Embryonic facial prominence (tissue), 1 donor: ENCODE measurements around the gene PIK3C2A.
"Not testable (repeated sequence)": the region's sequence is repeated elsewhere in the genome, so short reads cannot be mapped to it uniquely, and the experiment has no call there.

Experiments used
- DNase-seq: peaks from one replicate; pipeline ENCODE4 v3.0.0-alpha.2; 2016; ENCODE audit errors: extremely low spot score

PIK3C2A gene, protein sequence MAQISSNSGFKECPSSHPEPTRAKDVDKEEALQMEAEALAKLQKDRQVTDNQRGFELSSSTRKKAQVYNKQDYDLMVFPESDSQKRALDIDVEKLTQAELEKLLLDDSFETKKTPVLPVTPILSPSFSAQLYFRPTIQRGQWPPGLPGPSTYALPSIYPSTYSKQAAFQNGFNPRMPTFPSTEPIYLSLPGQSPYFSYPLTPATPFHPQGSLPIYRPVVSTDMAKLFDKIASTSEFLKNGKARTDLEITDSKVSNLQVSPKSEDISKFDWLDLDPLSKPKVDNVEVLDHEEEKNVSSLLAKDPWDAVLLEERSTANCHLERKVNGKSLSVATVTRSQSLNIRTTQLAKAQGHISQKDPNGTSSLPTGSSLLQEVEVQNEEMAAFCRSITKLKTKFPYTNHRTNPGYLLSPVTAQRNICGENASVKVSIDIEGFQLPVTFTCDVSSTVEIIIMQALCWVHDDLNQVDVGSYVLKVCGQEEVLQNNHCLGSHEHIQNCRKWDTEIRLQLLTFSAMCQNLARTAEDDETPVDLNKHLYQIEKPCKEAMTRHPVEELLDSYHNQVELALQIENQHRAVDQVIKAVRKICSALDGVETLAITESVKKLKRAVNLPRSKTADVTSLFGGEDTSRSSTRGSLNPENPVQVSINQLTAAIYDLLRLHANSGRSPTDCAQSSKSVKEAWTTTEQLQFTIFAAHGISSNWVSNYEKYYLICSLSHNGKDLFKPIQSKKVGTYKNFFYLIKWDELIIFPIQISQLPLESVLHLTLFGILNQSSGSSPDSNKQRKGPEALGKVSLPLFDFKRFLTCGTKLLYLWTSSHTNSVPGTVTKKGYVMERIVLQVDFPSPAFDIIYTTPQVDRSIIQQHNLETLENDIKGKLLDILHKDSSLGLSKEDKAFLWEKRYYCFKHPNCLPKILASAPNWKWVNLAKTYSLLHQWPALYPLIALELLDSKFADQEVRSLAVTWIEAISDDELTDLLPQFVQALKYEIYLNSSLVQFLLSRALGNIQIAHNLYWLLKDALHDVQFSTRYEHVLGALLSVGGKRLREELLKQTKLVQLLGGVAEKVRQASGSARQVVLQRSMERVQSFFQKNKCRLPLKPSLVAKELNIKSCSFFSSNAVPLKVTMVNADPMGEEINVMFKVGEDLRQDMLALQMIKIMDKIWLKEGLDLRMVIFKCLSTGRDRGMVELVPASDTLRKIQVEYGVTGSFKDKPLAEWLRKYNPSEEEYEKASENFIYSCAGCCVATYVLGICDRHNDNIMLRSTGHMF (N-terminal part only)

DNA sequence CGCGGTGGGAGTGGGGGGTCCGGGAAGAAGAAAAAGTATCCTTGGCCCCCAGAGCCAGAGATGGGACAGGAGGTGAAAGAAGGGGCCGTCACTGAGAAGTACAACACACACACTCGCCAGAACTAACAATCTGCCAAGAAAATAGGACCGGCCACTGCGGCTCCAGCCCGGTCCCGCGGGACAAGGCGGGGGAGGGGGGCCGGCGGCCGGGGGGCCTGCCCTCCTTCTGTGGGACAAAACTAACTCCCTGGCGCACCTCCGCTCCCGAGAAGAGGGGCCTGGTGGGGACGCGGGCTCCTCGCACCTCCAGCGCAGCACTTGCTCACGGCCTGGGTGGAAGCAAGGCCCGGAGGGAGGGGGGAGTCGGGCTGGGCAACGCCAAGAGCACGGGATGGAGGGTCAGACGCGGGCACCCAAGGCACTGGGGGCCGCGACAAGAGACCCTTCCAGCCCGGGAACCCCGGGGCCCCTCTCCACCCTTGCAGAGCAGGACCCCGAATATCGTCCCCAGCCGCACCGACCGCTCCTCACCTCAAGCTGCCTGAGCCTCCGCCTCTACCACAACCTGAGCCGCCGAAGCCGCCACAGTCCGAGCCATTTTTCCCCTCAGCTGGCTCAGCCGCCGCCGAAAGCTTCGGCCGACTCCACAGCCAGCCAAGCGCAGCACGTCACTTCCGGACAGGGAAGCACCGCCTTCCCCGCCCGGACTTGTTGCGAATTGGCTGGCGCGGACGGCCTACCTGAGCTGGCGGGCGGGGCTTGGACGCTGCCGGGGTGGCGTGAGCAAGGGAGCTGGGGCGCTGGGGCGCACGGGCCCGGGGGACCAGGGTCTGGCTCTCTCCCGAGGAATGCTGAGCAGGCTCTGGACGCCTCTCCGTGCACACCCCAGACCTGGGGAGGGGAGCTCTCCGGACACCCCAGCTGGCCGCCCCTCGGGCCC, at the start of gene PIK3C2A:
TSS of gene PIK3C2A (minus strand) at position 670 of the 940 bp plus-strand sequence. CDS start 38,245 bp downstream, outside the sequence.
- DNase-seq: peak; percentile 93

DNA sequence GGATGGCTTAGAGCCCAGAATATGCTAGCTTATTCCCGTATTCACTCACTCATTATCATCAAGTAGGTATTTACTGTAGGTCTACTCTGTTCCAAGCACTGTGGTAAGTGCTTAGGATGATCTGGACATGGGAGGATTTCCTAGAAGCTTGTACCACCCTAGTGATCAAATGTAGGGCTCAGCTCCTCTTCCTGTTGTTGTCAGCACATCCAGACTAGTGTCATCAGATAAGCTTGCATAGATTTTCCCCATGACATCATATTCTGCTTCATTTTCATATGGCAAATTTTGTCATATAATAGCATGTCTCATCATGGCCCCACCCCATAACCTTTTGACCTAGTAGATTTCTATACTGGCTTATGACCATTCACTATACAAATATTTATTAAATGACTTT, 49.4 kb upstream of the PIK3C2A start:
- DNase-seq: no peak

DNA sequence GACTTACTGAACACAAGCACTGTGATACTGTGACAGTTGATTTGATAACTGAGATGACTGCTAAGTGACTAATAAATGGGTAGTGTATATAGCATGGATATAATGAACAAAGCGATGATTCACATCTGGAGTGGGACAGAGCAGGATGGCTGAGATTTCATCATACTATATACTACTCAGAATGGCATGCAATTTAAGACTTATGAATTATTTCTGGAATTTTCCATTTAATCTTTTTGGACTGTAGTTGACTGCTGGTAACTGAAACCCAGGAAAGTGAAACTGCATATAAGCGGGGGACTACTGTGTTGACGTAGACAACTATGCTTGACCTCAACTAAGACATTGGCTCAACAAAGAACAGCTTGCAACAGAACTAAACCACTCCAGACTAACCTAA, 48.7 kb upstream of the PIK3C2A start:
- no peak for DNase-seq

DNA sequence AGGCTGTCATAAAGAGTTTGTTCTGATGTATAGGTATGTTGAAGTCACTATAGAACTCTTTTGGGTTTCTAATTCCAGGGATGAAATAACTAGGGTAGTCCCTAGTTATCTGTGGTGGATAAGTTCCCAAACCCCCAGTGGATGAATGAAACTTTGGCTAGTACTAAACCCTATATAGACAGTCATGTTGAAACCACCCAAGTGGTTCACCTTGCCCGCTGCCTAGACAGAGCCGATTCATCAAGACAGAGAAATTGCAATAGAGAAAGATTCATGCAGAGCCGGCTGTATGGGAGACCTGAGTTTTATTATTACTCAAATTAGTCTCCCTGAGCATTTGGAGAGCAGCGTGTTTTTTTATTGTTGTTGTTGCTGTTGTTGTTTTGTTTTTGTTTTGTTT, 44.9 kb upstream of the PIK3C2A start:
- no peak for DNase-seq

DNA sequence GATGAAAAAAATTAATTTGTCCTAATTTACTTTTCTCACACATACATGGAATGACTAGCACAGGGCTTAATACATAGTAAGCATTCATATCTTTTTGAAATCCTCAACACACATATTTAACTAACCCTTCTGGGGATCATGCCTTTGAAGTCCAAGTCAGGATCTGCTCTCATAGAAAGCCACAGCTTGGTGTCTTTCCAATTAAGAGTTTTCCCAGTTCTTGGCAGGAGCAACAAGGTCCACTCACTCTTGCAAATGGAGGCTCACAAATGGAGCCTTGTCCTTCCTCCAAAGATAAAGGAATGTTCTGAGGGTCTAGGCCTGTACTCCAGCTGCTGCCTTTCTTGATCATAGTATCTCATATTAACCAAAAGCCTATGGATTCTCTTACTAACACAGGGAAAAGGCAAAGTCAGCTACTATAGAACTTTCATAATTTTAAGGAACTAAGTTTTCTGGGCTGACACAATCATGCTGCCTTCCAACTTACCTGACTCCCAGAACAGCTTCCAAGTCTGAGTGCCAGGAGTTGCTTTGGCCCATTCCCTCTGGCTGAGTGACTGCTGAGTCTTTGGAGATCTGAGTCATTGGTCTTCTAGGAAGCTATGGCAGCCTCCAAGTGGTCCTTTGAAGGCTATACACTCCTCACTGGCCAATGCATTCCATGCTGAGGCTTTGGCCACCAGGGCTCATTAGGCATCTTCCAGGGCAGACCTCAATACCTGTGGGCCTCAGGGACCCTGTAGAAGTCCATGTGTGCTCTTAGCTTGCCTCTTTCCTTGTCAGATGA, 43.0 kb upstream of the PIK3C2A start:
- DNase-seq: no peak

DNA sequence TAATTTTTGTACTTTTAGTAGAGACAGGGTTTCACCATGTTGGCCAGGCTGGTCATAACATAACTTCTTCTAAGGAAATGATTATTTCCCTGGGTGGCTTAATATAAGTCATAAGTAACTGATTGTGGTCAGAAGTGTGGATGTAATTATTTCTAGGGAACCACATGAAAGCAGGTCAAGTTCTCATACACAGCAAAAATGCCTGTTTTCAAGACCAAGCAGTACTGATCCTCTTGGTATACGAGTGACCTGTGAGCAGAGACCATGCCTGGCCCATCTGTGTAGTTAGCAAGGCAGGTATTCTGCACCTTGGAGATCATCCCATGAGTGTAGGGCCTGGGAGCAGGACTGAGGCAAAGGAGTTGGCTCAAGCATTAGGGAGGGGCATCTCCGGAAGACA, 36.3 kb upstream of the PIK3C2A start:
- no peak for DNase-seq

DNA sequence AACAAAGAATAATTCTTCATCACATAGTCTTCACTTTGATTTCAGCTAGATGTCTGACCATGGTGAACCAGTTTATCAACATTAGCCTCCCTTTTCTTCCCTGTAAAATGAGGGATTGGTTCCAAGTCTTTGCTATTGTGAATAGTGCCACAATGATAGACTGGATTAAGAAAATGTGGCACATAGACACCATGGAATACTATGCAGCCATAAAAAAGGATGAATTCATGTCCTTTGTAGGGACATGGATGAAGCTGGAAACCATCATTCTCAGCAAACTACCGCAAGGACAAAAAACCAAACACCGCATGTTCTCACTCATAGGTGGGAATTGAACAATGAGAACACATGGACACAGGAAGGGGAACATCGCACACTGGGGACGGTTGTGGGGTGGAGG, 35.2 kb upstream of the PIK3C2A start:
- not testable (repeated sequence) for DNase-seq

DNA sequence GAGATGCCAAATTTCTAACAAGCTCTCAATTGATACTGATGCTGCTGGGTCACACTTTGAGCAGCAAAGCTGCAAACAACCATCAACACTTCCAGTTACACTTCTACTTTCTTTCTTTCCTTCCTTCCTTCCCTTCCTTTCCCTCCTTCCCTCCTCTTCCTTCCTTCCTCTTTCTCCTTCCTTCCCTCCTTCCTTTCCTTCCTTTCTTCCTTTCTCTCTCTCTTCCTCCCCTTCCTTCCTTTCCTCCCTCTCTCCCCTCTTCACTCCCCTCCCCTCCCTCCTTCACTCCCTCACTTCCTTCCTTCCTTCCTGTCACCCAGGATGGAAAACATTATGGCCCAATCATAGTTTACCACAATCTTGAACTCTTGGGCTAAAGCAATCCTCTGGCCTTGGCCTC, 33.0 kb upstream of the PIK3C2A start:
- no peak for DNase-seq

DNA sequence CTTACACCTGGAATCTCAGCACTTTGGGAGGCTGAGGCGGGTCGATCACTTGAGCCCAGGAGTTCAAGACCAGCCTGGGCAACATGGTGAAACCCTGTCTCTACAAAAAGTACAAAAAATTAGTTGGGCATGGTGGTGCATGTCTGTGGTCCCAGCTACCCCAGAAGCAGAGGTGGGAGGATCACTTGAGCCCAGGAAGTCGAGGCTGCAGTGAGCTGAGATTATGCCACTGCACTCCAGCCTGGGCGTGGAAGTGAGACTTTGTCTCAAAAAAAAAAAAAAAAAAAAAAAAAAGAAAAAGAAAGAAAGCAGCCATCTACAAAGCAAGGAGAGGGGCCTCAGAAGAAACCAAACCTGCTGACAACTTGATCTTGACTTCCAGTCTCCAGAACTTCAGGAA, 32.1 kb upstream of the PIK3C2A start:
- DNase-seq: not testable (repeated sequence)

DNA sequence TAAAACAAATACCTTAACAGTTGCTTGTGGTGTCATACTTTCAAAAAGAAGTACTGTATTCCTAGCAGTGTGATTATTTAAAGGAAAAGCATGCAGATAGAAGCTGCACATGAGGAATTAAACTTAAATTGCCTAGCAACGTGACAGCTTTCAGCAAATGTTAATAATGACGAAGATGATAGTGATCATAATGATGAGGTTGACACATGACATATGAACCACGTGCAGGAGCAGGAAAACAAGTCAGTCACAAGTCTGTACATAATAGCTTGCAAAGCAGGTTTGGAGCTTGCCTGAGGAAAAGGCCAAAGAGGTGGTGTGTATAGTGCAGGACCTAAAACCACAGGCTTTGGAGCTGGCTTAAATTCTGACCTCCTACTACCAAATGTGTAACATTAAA, 30.6 kb upstream of the PIK3C2A start:
- DNase-seq: no peak

DNA sequence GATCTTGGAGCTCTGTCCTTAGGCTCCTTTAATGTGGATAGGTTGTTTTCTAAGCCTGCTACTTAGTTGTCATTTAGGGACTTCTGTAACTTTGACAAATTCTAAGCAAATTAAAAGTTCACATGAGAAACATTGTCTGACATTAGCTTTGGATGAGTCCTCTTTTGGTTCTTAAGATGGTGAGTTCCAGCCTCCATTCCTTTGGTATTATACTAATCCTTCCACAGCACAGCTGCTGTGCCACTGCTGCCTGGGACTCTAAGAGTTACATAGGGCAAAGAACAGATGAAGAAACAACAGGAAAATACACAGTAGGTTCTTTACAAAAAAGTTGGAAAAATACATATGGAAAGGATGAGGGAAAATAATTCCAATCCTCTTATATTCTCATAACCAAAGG, 25.3 kb upstream of the PIK3C2A start:
- no peak for DNase-seq

DNA sequence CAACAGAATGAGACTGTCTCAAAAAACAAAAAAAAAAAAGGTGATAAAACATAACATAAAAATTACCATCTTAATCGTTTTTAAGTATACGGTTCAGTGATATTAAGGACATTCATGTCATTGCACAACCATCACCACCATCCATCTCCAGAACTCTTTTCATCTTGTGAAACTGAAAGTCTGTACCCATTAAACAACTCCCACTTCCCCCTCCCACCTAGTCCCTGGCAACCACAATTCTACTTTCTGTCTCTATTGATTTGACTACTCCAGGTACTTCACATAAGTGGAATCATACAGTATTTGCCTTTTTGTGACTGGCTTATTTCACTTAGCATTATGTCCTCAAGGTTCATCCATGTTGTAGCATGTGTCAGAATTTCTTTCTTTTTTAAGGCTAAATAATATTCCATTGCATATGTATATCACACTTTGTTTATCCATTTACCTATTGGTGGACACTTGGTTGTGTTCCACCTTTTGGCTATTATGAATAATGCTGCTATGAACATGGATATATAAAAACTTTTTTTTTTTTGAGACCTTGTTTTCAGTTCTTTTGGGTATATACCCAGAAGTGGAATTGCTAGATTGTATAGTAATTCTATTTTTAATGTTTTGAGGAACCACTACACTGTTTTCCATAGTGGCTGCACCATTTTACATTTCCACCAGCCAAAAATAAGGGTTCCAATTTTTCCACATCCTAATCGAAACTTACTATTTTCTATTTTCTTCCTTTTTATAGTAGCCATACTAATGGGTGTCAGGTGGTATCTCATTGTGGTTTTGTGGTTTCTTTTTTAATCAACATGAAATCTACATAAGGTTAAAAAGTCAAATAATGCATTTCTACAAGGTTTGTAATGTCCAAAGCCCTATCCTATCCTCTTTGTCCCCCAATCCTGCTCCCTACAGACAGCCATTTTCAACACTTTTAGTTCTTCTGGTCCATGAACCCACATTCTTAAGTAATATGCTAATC, 23.4 kb upstream of the PIK3C2A start:
- no peak for DNase-seq

DNA sequence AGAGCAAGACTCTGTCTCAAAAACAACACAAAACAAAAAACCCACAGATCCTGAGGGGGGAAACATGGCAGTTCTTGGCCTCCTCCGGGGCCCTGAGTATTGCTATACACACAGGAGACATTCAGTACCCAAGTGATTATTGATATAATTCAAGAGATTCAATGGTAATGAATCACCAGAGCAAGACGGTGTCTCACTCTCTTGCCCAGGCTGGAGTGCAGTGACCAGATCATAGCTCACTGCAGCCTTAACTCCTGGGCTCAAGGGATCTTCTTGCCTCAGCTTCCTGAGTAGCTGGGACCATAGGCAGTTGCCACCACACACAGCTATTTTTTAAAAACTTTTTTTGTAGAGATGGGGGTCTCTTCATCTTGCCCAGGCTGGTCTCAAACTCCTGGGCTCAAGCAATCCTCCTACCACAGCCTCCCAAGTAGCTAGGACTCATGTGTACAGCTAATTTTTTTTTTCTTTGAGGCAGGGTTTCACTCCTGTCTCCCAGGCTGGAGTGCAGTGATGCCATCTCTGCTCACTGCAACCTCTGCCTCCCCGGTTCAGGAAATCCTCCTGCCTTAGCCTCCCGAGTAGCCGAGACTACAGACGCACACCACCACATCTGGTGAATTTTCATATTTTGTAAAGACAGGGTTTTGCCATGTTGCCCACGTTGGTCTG, 21.8 kb upstream of the PIK3C2A start:
- DNase-seq: no peak

DNA sequence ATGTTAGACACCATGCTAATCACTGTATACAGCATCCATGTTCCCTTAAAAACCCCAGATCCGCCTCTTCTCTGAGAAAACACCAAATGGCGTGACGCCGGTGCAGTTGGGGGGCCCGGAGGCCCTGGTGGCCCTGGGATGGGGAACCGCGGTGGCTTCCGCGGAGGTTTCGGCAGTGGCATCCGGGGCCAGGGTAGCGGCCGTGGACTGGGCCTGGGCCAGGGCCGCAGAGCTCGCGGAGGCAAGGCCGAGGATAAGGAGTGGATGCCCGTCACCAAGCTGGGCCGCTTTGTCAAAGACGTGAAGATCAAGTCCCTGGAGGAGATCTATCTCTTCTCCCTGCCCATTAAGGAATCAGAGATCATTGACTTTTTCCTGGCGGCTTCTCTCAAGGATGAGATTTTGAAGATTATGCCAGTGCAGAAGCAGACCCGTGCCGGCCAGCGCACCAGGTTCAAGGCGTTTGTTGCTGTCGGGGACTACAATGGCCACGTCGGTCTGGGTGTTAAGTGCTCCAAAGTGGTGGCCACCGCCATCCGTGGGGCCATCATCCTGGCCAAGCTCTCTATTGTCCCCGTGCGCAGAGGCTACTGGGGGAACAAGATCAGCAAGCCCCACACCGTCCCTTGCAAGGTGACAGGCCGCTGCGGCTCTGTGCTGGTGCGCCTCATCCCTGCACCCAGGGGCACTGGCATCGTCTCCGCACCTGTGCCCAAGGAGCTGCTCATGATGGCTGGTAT, 20.6 kb upstream of the PIK3C2A start:
- not testable (repeated sequence) for DNase-seq

DNA sequence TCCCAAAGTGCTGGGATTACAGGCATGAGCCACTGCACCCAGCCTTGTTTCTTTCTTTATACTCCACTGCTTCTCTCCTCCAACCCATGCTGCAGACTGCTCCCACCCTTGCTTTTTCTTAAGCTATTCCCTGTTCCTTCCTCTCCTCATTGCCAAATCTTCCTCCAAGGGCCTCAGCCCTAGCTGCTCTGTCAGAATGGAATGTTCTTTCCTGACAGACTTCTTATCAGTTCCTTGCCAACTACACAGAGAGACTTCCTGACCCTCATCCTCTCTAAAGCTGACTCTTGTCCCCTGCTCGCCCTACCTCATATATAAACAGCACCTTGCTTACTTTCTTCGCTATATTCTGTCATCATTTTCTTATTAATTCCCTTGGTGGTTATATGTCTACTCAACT, 16.9 kb upstream of the PIK3C2A start:
- DNase-seq: no peak

DNA sequence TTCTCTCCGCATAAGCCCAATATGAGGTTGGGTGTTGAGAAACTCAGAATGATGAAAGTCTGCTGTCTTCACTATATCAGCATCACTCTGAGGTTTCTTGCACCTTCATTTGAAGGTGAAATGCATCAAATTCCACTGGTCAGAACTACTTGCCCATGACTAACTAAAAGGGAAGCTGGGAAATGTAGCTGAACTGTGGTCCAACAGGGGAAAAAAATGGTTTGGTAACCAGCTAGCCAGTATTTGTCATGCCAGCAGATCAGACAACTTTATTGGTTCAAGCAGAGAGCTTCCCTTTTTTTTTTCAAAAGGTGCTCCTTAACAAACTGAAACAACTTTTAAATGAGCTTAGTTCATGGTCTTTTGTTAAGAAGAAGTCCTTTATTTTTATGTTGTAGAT, 14.2 kb upstream of the PIK3C2A start:
- DNase-seq: no peak

DNA sequence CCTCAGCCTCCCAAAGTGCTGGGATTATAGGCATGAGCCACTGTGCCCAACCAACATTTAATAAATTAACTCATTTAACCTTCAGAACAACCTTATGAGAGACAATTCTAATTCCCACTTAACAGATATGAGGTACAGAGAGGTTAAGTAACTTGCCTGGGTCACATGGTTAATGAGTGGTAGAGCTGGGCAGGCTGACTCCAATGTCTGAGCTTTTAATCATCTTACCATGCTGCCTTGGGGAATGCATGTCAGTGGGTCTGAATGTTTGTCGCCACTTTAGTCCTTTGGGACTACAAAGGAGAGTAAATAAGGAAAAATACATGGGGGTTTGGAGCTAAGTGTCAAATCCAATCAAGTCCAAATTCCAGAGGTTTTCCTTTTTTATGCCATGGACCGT, 11.2 kb upstream of the PIK3C2A start:
- DNase-seq: no peak

DNA sequence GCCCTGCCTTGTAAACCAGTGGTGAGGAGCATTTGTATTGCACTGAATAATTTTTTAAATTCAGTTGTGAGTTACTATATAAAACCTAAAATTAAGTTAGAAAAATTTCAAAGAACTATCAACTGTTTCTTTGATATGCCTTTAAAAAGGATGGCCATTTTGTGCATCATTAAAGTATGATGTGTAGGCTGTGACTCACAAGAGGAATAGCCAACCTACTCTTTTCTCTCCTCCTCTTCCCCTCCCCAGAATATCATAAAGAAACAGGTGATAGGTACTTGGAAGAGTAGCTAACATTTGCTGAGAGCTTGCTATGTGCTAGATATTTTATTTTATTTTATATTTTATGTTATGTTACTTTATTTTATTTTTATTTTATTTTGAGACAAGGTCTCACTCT, 10.6 kb upstream of the PIK3C2A start:
- no peak for DNase-seq
